Fibroblast of lung (primary cell): ENCODE data around the gene TIGD6. TPM values are rescaled to one million over a fixed set of nuclear protein-coding genes. Genes with fewer than 3 reads are reported as not detected.
A peak's percentile ranks its signal among the peaks of the same experiment; 100 is the strongest.

Experiments
- DNase-seq, 2 donors: peaks; one replicate each; pipeline versions ENCODE4 v3.0.0 to v3.0.0-alpha.2; 2010; ENCODE audit warnings: low read depth in 2 of 2
- H2AFZ ChIP-seq: 2 replicates; pipeline ENCODE4 v1.5.1; 2012; ENCODE audit warnings: low read length, control low read depth, inconsistent platforms
- H3K27ac ChIP-seq: 2 replicates; pipeline ENCODE4 v1.5.1; 2011; ENCODE audit warnings: low read length, control low read depth; ENCODE audit not compliant: insufficient read depth
- H3K27me3 ChIP-seq: 2 replicates; pipeline ENCODE4 v1.5.1; 2011; ENCODE audit warnings: mild to moderate bottlenecking, low read length; ENCODE audit not compliant: control insufficient read depth, insufficient read depth
- H3K36me3 ChIP-seq: 2 replicates; pipeline ENCODE4 v1.5.1; 2011; ENCODE audit warnings: low read length; ENCODE audit not compliant: control insufficient read depth, insufficient read depth
- H3K4me1 ChIP-seq: 2 replicates; pipeline ENCODE4 v1.5.1; 2011; ENCODE audit warnings: low read length; ENCODE audit not compliant: control insufficient read depth, insufficient read depth; ENCODE audit errors: extremely low read depth
- H3K4me2 ChIP-seq: 2 replicates; pipeline ENCODE4 v1.5.1; 2011; ENCODE audit warnings: low read length, control low read depth; ENCODE audit not compliant: insufficient read depth; ENCODE audit errors: extremely low read depth
- H3K4me3 ChIP-seq, 4 experiments: fragments of 200-600 bp in 1 of 4; sonication (generic) in 1 of 4; replicated peaks in 1 of 4; 2 replicates each; pipeline ENCODE4 v1.5.1; 2011 to 2016; ENCODE audit warnings: low read length in 4 of 4, low read depth in 3 of 4, mild to moderate bottlenecking in 3 of 4, control low read depth in 2 of 4, inconsistent platforms in 1 of 4, mixed read lengths in 1 of 4; ENCODE audit not compliant: insufficient read depth in 1 of 4; ENCODE audit errors: control extremely low read depth in 1 of 4
- H3K79me2 ChIP-seq: 2 replicates; pipeline ENCODE4 v1.5.1; 2012; ENCODE audit warnings: mild to moderate bottlenecking, low read length, inconsistent platforms; ENCODE audit not compliant: control insufficient read depth, insufficient read depth
- H3K9ac ChIP-seq: 2 replicates; pipeline ENCODE4 v1.5.1; 2011; ENCODE audit warnings: mild to moderate bottlenecking, low read length, control low read depth; ENCODE audit not compliant: insufficient read depth
- H3K9me3 ChIP-seq: 2 replicates; pipeline ENCODE4 v1.5.1; 2012; ENCODE audit warnings: low read depth, low read length; ENCODE audit not compliant: control insufficient read depth, insufficient read depth
- H4K20me1 ChIP-seq: 2 replicates; pipeline ENCODE4 v1.5.1; 2011; ENCODE audit warnings: low read length; ENCODE audit not compliant: control insufficient read depth, insufficient read depth; ENCODE audit errors: extremely low read depth
- CTCF ChIP-seq, 2 donors: IDR thresholded peaks in 1 of 2; conservative IDR thresholded peaks in 1 of 2; 1 replicate in 1 of 2; 2 replicates in 1 of 2; pipeline ENCODE4 v1.5.1; 2011 to 2012; ENCODE audit warnings: low read length in 2 of 2, control low read depth in 1 of 2, inconsistent platforms in 1 of 2, low read depth in 1 of 2, mild to moderate bottlenecking in 1 of 2
- EZH2 ChIP-seq: IDR thresholded peaks from 2 replicates; pipeline ENCODE4 v1.5.1; 2012; ENCODE audit warnings: low read length, control low read depth, mild to moderate bottlenecking; ENCODE audit errors: missing control alignments
- polyA plus RNA-seq, 2 donors: library from polyadenylated mRNA; depleted of rRNA in 1 of 2; stranded (reverse) in 1 of 2; unstranded in 1 of 2; fragments of >200 nt; gene quantifications; 2 replicates each; pipeline ENCODE4 v1.2.1, GENCODE V29; 2011 to 2012; ENCODE audit warnings: missing spikeins in 1 of 2
- total RNA-seq: library from RNA; depleted of rRNA; stranded (reverse); fragments of >200 nt; gene quantifications from 2 replicates; pipeline ENCODE4 v1.2.1, GENCODE V29; 2014

TIGD6 gene
- total and polyA plus RNA-seq, 2 donors (not counting 1 experiment from before 2014, with no cell fraction given) = 5.7 to 10.4 TPM

GRCh38 chr5:150009671-150010387 is 9.4 kb upstream of the TIGD6 start:
- no peaks in the 10 kb centered on the region for H4K20me1 ChIP-seq
- no peak overlapping the region for H3K27ac ChIP-seq
- H3K4me1 ChIP-seq = no peaks in the 10 kb centered on the region
- H3K4me3 ChIP-seq = no peak overlapping the region
- H3K27me3 ChIP-seq = no peaks in the 10 kb centered on the region
- peaks cover 18% of the 10 kb centered on the region for H3K36me3 ChIP-seq
- DNase-seq = peak in 1 of 2 donors; percentile 63
- H3K4me2 ChIP-seq = no peak overlapping the region
- TF ChIP-seq CTCF (conservative IDR thresholded peaks at IDR 0.05 in 1 of 2, IDR thresholded peaks at IDR 0.05 in 1 of 2; ENCODE audit: low read depth in 1 of 2, low read length in 2 of 2) (no peak), EZH2 (no peak)
- H3K79me2 ChIP-seq = peaks cover 16% of the 10 kb centered on the region
- no peaks in the 10 kb centered on the region for H3K9me3 ChIP-seq
- no peak overlapping the region for H2AFZ ChIP-seq
- no peak overlapping the region for H3K9ac ChIP-seq

GRCh38 chr5:150007050-150007449 is 6.6 kb upstream of the TIGD6 start:
- Histone ChIP-seq H3K27me3 (no peaks in the 10 kb centered on the region), H3K36me3 (peaks cover 11% of the 10 kb centered on the region), H3K27ac (no peak overlapping the region), H3K9me3 (no peaks in the 10 kb centered on the region), H3K79me2 (peaks cover 42% of the 10 kb centered on the region), H3K4me3 (no peak overlapping the region), H3K4me2 (no peak overlapping the region), H3K4me1 (peaks cover 4% of the 10 kb centered on the region), H3K9ac (no peak overlapping the region), H4K20me1 (no peaks in the 10 kb centered on the region), H2AFZ (no peak overlapping the region)
- DNase-seq = no peak
- TF ChIP-seq CTCF (conservative IDR thresholded peaks at IDR 0.05 in 1 of 2, IDR thresholded peaks at IDR 0.05 in 1 of 2; ENCODE audit: low read depth in 1 of 2, low read length in 2 of 2) (no peak), EZH2 (no peak)

GRCh38 chr5:150006318-150006717 is 5.9 kb upstream of the TIGD6 start:
- H3K27ac ChIP-seq = no peak overlapping the region
- H3K9me3 ChIP-seq = no peaks in the 10 kb centered on the region
- no peak overlapping the region for H3K9ac ChIP-seq
- H3K4me3 ChIP-seq = no peak overlapping the region
- H3K4me2 ChIP-seq = no peak overlapping the region
- H4K20me1 ChIP-seq = no peaks in the 10 kb centered on the region
- H3K4me1 ChIP-seq = peaks cover 4% of the 10 kb centered on the region
- H3K36me3 ChIP-seq = peaks cover 11% of the 10 kb centered on the region
- peaks cover 50% of the 10 kb centered on the region for H3K79me2 ChIP-seq
- TF ChIP-seq EZH2 = no peak
- TF ChIP-seq CTCF (conservative IDR thresholded peaks at IDR 0.05 in 1 of 2, IDR thresholded peaks at IDR 0.05 in 1 of 2; ENCODE audit: low read depth in 1 of 2, low read length in 2 of 2) = no peak
- DNase-seq = no peak
- no peaks in the 10 kb centered on the region for H3K27me3 ChIP-seq
- H2AFZ ChIP-seq = no peak overlapping the region
